ENCODE results near the gene ACSS1.

DNA sequence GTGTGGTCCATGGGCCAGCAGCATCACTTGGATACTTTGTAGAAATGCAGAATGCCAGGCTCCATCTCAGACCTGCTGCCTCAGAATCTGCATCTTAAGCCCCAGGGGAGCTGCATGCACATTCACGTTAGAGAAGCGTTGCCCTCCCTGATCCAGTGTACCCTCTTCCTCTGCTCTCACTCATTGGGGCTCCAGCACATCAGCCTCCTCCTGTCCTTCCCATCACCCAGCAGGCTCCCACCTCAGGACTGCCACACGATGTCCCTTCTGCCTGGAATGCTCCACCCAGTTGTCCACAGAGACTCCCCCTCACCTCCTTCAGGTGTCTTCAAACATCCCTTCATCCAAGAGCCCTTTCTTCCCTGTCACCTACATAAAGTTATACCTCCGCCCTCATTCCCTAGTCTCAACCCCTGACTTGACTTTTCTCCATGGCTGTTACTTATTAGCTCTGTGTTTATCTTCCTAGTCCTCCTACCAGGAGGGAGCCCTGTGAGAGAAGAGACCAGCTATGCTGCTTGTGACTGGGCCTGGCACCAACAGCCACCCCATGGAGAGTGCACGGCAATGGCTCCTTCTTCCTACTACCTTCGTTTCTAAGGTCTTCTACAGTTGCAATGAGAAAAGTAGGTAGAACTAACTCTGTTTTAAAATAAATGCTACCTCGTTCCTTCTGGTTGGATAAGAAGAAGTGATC, 3.3 kb upstream of the ACSS1 start:
- no peak for TF ChIP-seq EZH2phosphoT487 (IDR thresholded peaks at IDR 0.05; ENCODE audit: borderline replicate concordance, low read length)
- TF ChIP-seq, protein P1, sequence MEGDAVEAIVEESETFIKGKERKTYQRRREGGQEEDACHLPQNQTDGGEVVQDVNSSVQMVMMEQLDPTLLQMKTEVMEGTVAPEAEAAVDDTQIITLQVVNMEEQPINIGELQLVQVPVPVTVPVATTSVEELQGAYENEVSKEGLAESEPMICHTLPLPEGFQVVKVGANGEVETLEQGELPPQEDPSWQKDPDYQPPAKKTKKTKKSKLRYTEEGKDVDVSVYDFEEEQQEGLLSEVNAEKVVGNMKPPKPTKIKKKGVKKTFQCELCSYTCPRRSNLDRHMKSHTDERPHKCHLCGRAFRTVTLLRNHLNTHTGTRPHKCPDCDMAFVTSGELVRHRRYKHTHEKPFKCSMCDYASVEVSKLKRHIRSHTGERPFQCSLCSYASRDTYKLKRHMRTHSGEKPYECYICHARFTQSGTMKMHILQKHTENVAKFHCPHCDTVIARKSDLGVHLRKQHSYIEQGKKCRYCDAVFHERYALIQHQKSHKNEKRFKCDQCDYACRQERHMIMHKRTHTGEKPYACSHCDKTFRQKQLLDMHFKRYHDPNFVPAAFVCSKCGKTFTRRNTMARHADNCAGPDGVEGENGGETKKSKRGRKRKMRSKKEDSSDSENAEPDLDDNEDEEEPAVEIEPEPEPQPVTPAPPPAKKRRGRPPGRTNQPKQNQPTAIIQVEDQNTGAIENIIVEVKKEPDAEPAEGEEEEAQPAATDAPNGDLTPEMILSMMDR (IDR thresholded peaks at IDR 0.05; ENCODE audit: low read depth, low read length, poor library complexity, severe bottlenecking): no peak

Measured in DOHH2 (cell line).